Ishikawa (cell line): ENCODE data around the gene MAP1B.

Experiments
- CEBPB ChIP-seq: IDR thresholded peaks from 2 replicates; pipeline ENCODE4 v1.6.1; 2012
- CREB1 ChIP-seq: IDR thresholded peaks from 2 replicates; pipeline ENCODE4 v1.6.1; 2012; ENCODE audit warnings: low read depth
- EGR1 ChIP-seq: IDR thresholded peaks from 2 replicates; pipeline ENCODE4 v1.6.1; 2012
- EP300 ChIP-seq: IDR thresholded peaks from 2 replicates; pipeline ENCODE4 v1.6.1; 2012; ENCODE audit warnings: borderline replicate concordance
- FOXM1 ChIP-seq: IDR thresholded peaks from 2 replicates; pipeline ENCODE4 v1.6.1; 2012; ENCODE audit warnings: low read depth, borderline replicate concordance
- MAX ChIP-seq: IDR thresholded peaks from 2 replicates; pipeline ENCODE4 v1.6.1; 2012
- NFIC ChIP-seq: IDR thresholded peaks from 2 replicates; pipeline ENCODE4 v1.6.1; 2012
- RAD21 ChIP-seq: IDR thresholded peaks from 2 replicates; pipeline ENCODE4 v1.6.1; 2012; ENCODE audit warnings: low read depth
- REST ChIP-seq: IDR thresholded peaks from 2 replicates; pipeline ENCODE4 v1.6.1; 2012; ENCODE audit warnings: low read depth, mild to moderate bottlenecking
- TAF1 ChIP-seq: IDR thresholded peaks from 2 replicates; pipeline ENCODE4 v1.6.1; 2012; ENCODE audit warnings: low read depth, mild to moderate bottlenecking
- TCF12 ChIP-seq: IDR thresholded peaks from 2 replicates; pipeline ENCODE4 v1.6.1; 2012; ENCODE audit warnings: low read depth
- TEAD4 ChIP-seq: IDR thresholded peaks from 2 replicates; pipeline ENCODE4 v1.6.1; 2012
- USF1 ChIP-seq: IDR thresholded peaks from 2 replicates; pipeline ENCODE4 v1.6.1; 2012
- YY1 ChIP-seq: IDR thresholded peaks from 2 replicates; pipeline ENCODE4 v1.6.1; 2012; ENCODE audit warnings: low read depth
- ZBTB7A ChIP-seq: IDR thresholded peaks from 2 replicates; pipeline ENCODE4 v1.6.1; 2012; ENCODE audit warnings: low read depth

The MAP1B gene

GRCh38 chr5:72130351-72130761, 23.1 kb downstream of the MAP1B start:
- no peak for TF ChIP-seq REST
- TF ChIP-seq EP300: no peak
- no peak for TF ChIP-seq RAD21
- no peak for TF ChIP-seq EGR1
- TF ChIP-seq CEBPB: no peak
- no peak for TF ChIP-seq CREB1
- no peak for TF ChIP-seq TEAD4
- TF ChIP-seq TCF12: no peak
- no peak for TF ChIP-seq YY1
- no peak for TF ChIP-seq MAX
- TF ChIP-seq USF1: no peak
- no peak for TF ChIP-seq NFIC
- no peak for TF ChIP-seq TAF1
- TF ChIP-seq FOXM1: no peak
- no peak for TF ChIP-seq ZBTB7A

- TF ChIP-seq MAX (no peak), FOXM1 (no peak), NFIC (no peak), EP300 (no peak), CEBPB (no peak), EGR1 (no peak), CREB1 (no peak), TCF12 (no peak), RAD21 (no peak), ZBTB7A (no peak), TAF1 (no peak), USF1 (no peak), REST (no peak), YY1 (no peak), TEAD4 (no peak)
Measured at GRCh38 chr5:72133212-72133990, 26.1 kb downstream of the MAP1B start.

GRCh38 chr5:72134226-72134899, 27.1 kb downstream of the MAP1B start:
- no peak for TF ChIP-seq REST

- TF ChIP-seq RAD21 (peak; percentile 58), ZBTB7A (no peak)
Measured at GRCh38 chr5:72137826-72138409, 30.6 kb downstream of the MAP1B start.
